Ascending aorta (tissue), 2 donors: Measurements from ENCODE around the gene SERPINA6. TPM values are rescaled to one million over a fixed set of nuclear protein-coding genes. Genes with fewer than 3 reads are reported as not detected.
"Not testable (repeated sequence)": the region's sequence is repeated elsewhere in the genome, so short reads cannot be mapped to it uniquely, and the experiment has no call there.

Experiments used
- DNase-seq, 2 donors: peaks; one replicate each; pipeline ENCODE4 v3.0.0-alpha.2; 2019; ENCODE audit warnings: low spot score in 2 of 2
- H3K27ac ChIP-seq, 2 donors: fragments of 200-600 bp; sonication (generic); one replicate each; pipeline ENCODE4 v1.5.1; 2016 to 2017; ENCODE audit warnings: mild to moderate bottlenecking in 1 of 2
- H3K27me3 ChIP-seq: fragments of 200-600 bp; sonication (generic); one replicate; pipeline ENCODE4 v1.5.1; 2017
- H3K36me3 ChIP-seq, 2 donors: fragments of 200-600 bp; sonication (generic); one replicate each; pipeline ENCODE4 v1.5.1; 2016
- H3K4me1 ChIP-seq, 2 donors: fragments of 200-600 bp; sonication (generic); one replicate each; pipeline ENCODE4 v1.5.1; 2016 to 2017; ENCODE audit warnings: mild to moderate bottlenecking in 1 of 2
- H3K4me3 ChIP-seq, 2 donors: fragments of 200-600 bp; sonication (generic); one replicate each; pipeline ENCODE4 v1.5.1; 2016 to 2017; ENCODE audit warnings: mild to moderate bottlenecking in 1 of 2
- H3K9me3 ChIP-seq, 2 donors: fragments of 200-600 bp; sonication (generic); one replicate each; pipeline ENCODE4 v1.5.1; 2016
- intact Hi-C: fragments of 100-400 bp; cut with DNase I; formaldehyde crosslinking; loops from one replicate; pipeline ENCODE4 v1.15.1; 2023
- total RNA-seq: library from RNA; depleted of rRNA; stranded (reverse); fragments of >200 nt; gene quantifications from one replicate; pipeline ENCODE4 v1.1.0, GENCODE V29; 2016
- TF ChIP-seq, protein P1 (sequence below), 3 experiments: fragments of 200-600 bp in 2 of 3; fragments of 450-650 bp in 1 of 3; sonication (generic) in 2 of 3; IDR thresholded peaks; one replicate each; pipeline ENCODE4 v1.5.1; 2016 to 2019; ENCODE audit warnings: antibody characterized with exemption in 3 of 3, mild to moderate bottlenecking in 1 of 3, moderate library complexity in 1 of 3

SERPINA6 gene
- total RNA-seq: not detected

GRCh38 chr14:94322648-94323570, at the start of gene SERPINA6:
Gene SERPINA6, minus strand, starts transcription at chr14:94323336. Its CDS starts 8,688 bp downstream, at chr14:94314648.
- Histone ChIP-seq H3K27ac (no peak within 1 kb of the TSS), H3K4me3 (no peak within 1 kb of the TSS), H3K9me3 (no peaks in the 10 kb centered on the region), H3K36me3 (no peaks in the 10 kb centered on the region), H3K27me3 (no peaks in the 10 kb centered on the region), H3K4me1 (no peaks in the 10 kb centered on the region)
- intact Hi-C loops: no loop called here
- TF ChIP-seq, protein P1, sequence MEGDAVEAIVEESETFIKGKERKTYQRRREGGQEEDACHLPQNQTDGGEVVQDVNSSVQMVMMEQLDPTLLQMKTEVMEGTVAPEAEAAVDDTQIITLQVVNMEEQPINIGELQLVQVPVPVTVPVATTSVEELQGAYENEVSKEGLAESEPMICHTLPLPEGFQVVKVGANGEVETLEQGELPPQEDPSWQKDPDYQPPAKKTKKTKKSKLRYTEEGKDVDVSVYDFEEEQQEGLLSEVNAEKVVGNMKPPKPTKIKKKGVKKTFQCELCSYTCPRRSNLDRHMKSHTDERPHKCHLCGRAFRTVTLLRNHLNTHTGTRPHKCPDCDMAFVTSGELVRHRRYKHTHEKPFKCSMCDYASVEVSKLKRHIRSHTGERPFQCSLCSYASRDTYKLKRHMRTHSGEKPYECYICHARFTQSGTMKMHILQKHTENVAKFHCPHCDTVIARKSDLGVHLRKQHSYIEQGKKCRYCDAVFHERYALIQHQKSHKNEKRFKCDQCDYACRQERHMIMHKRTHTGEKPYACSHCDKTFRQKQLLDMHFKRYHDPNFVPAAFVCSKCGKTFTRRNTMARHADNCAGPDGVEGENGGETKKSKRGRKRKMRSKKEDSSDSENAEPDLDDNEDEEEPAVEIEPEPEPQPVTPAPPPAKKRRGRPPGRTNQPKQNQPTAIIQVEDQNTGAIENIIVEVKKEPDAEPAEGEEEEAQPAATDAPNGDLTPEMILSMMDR (IDR thresholded peaks at IDR 0.05): no peak
- no peak for DNase-seq

DNA sequence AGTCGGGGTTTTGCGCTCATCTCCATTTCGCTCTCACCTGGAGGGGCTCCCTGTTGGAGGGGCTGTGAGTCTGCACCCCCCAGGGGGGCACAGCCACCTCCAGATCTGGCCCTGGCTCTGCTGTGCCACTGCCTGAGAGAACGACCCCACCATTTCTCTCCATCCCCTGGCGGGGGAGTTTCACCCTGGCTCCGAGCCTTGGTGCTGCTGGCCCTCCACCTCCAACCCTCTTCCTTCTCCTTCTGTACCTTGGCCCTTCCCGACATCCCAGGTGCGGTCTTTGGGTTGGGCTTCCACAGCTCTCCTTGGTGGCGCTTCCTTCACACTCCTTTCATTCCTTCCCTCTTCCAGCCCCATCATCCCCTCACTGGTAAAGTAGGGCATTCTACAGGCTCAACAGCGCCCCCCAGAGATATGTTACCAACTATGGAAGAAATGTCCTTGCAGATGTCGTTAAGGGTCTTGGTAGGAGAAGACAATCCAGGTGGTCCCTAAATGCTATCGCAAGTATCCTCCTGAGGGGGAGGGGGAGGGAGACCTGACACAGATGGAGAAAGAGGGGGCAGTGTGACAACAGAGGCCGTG, 49.0 kb upstream of the SERPINA6 start:
- Histone ChIP-seq H3K4me3 (no peak overlapping the region), H3K27ac (no peak overlapping the region), H3K27me3 (no peaks in the 10 kb centered on the region), H3K36me3 (no peaks in the 10 kb centered on the region), H3K9me3 (no peaks in the 10 kb centered on the region), H3K4me1 (no peaks in the 10 kb centered on the region)
- TF ChIP-seq, protein P1 (IDR thresholded peaks at IDR 0.05): no peak
- peak in 1 of 2 donors; percentile 49 for DNase-seq
- intact Hi-C loops: no loop called here

- no peaks in the 10 kb centered on the region for H3K36me3 ChIP-seq
- H3K27me3 ChIP-seq: no peaks in the 10 kb centered on the region
- H3K4me1 ChIP-seq: no peaks in the 10 kb centered on the region
- no peak for DNase-seq
- H3K4me3 ChIP-seq: no peak overlapping the region
- intact Hi-C loops: no loop called here
- TF ChIP-seq, protein P1 (IDR thresholded peaks at IDR 0.05): no peak
- no peaks in the 10 kb centered on the region for H3K9me3 ChIP-seq
- H3K27ac ChIP-seq: no peak overlapping the region
These were observed 47.4 kb upstream of the SERPINA6 start for GRCh38 chr14:94370524-94370910.

- H3K9me3 ChIP-seq, H3K27ac ChIP-seq, DNase-seq, H3K36me3 ChIP-seq, H3K4me3 ChIP-seq, H3K27me3 ChIP-seq, intact Hi-C loops, H3K4me1 ChIP-seq: not testable (repeated sequence)
These were observed 46.8 kb upstream of the SERPINA6 start for GRCh38 chr14:94369766-94370523.

- Histone ChIP-seq H3K4me3 (no peak overlapping the region), H3K9me3 (no peaks in the 10 kb centered on the region), H3K36me3 (no peaks in the 10 kb centered on the region), H3K27me3 (no peaks in the 10 kb centered on the region), H3K27ac (no peak overlapping the region), H3K4me1 (no peaks in the 10 kb centered on the region)
- TF ChIP-seq, protein P1 (IDR thresholded peaks at IDR 0.05): no peak
- no peak for DNase-seq
- intact Hi-C loops: no loop called here
These were observed 45.8 kb upstream of the SERPINA6 start for GRCh38 chr14:94368956-94369355.

GRCh38 chr14:94368243-94368590, 45.1 kb upstream of the SERPINA6 start:
- Histone ChIP-seq H3K27me3 (no peaks in the 10 kb centered on the region), H3K4me3 (no peak overlapping the region), H3K9me3 (no peaks in the 10 kb centered on the region), H3K27ac (no peak overlapping the region), H3K4me1 (no peaks in the 10 kb centered on the region), H3K36me3 (no peaks in the 10 kb centered on the region)
- intact Hi-C loops: no loop called here
- TF ChIP-seq, protein P1 (IDR thresholded peaks at IDR 0.05): no peak
- no peak for DNase-seq
